HepG2 (cell line): Measurements from ENCODE around the gene RMRP. TPM values are rescaled to one million over a fixed set of nuclear protein-coding genes. Genes with fewer than 3 reads are reported as not detected.

Experiments
- ATAC-seq: fragments of 200-7000 bp; cut with Tn5 transposase; 3 replicates; pipeline ENCODE4 v1.9.1; 2020; ENCODE audit warnings: mild to moderate bottlenecking, moderate library complexity
- BruUV-seq: library from RNA; stranded (reverse); fragments of 400-500 nt; replicated peaks from 2 replicates; lab custom pipeline; 2021; lab: Mats Ljungman, UMichigan
- CTCF ChIA-PET: fragments of 300-600 bp; formaldehyde crosslinking; extraction: SDS; loops from one replicate; lab custom pipeline; 2021; ENCODE audit warnings: low total read pairs, inconsistent platforms, low intra/inter-chr PET ratio; lab: Yijun Ruan, JAX
- POLR2A ChIA-PET: fragments of 350-600 bp; sonication (Branson Sonifier 250); formaldehyde crosslinking; loops from one replicate; lab custom pipeline; 2020; ENCODE audit warnings: antibody characterized with exemption, inconsistent platforms; lab: Yijun Ruan, JAX
- DNase-seq: peaks from one replicate; pipeline ENCODE4 v3.0.0-alpha.2; 2015; ENCODE audit warnings: low spot score
- FAIRE-seq: peaks from 3 replicates; lab custom pipeline; 2011; peaks lifted over from hg19 to GRCh38; lab: Jason Lieb, UNC
- H2AFZ ChIP-seq: one replicate; pipeline ENCODE4 v1.6.1; 2011; ENCODE audit warnings: low read length, inconsistent platforms
- H3K27ac ChIP-seq: fragments of 300-600 bp; 3 replicates; pipeline ENCODE4 v1.8.0; 2011; ENCODE audit warnings: mixed run types, mild to moderate bottlenecking, mixed read lengths, low read length, inconsistent platforms; ENCODE audit not compliant: insufficient read depth; ENCODE audit errors: extremely low read length
- H3K27me3 ChIP-seq, 2 experiments: fragments of 200-600 bp in 1 of 2; 2 replicates in 1 of 2; 3 replicates in 1 of 2; pipeline versions ENCODE4 v1.6.0 to v1.8.0; 2011; ENCODE audit warnings: low read length in 2 of 2, mild to moderate bottlenecking in 2 of 2, moderate library complexity in 2 of 2, inconsistent platforms in 1 of 2; ENCODE audit not compliant: insufficient read depth in 2 of 2, control insufficient read depth in 1 of 2
- H3K36me3 ChIP-seq, 2 experiments: fragments of 200-600 bp in 1 of 2; replicated peaks in 1 of 2; 2 replicates in 1 of 2; 3 replicates in 1 of 2; pipeline versions ENCODE4 v1.5.1 to v1.8.0; 2011; ENCODE audit warnings: low read length in 2 of 2, inconsistent platforms in 1 of 2; ENCODE audit not compliant: insufficient read depth in 2 of 2, control insufficient read depth in 1 of 2
- H3K4me1 ChIP-seq: 2 replicates; pipeline ENCODE4 v1.5.1; 2012; ENCODE audit warnings: low read length, inconsistent platforms; ENCODE audit not compliant: insufficient read depth
- H3K4me2 ChIP-seq: 2 replicates; pipeline ENCODE4 v1.6.0; 2011; ENCODE audit warnings: low read depth, low read length, inconsistent platforms
- H3K4me3 ChIP-seq, 3 experiments: fragments of 200-600 bp in 1 of 3; sonication (generic), shearing (Covaris generic) in 1 of 3; replicated peaks in 1 of 3; 2 replicates each; pipeline ENCODE4 v1.5.1; 2011 to 2016; ENCODE audit warnings: low read length in 3 of 3, inconsistent platforms in 2 of 3, low read depth in 2 of 3, mild to moderate bottlenecking in 2 of 3, control low read depth in 1 of 3, mixed read lengths in 1 of 3; ENCODE audit not compliant: insufficient read depth in 1 of 3
- H3K79me2 ChIP-seq: one replicate; pipeline ENCODE4 v1.6.1; 2011; ENCODE audit warnings: low read length, inconsistent platforms; ENCODE audit not compliant: insufficient read depth
- H3K9ac ChIP-seq: 2 replicates; pipeline ENCODE4 v1.6.0; 2011; ENCODE audit warnings: mild to moderate bottlenecking, low read depth, low read length, inconsistent platforms; ENCODE audit not compliant: insufficient read depth
- H3K9me3 ChIP-seq: 2 replicates; pipeline ENCODE4 v1.5.1; 2012; ENCODE audit warnings: mild to moderate bottlenecking, low read length
- H4K20me1 ChIP-seq: 2 replicates; pipeline ENCODE4 v1.6.0; 2011; ENCODE audit warnings: inconsistent platforms, mild to moderate bottlenecking, low read length, moderate library complexity; ENCODE audit not compliant: insufficient read depth
- AGO2 ChIP-seq: fragments of 200-400 bp; formaldehyde crosslinking; optimal IDR thresholded peaks from 2 replicates; pipeline ENCODE3; 2017; ENCODE audit warnings: mild to moderate bottlenecking, low read depth, low read length, moderate library complexity
- REPIN1 ChIP-seq: sonication (generic); formaldehyde crosslinking; IDR thresholded peaks from 2 replicates; pipeline ENCODE4 v1.8.0; 2022; ENCODE audit warnings: missing genetic modification reagents, low read depth, mild to moderate bottlenecking, borderline replicate concordance
- TAF15 ChIP-seq: fragments of 200-400 bp; formaldehyde crosslinking; IDR thresholded peaks from one replicate; pipeline ENCODE4 v1.6.1; 2018; ENCODE audit warnings: mild to moderate bottlenecking, low read depth, low read length; ENCODE audit not compliant: poor library complexity, severe bottlenecking
- ZNF496 ChIP-seq: sonication (generic); formaldehyde crosslinking; IDR thresholded peaks from 2 replicates; pipeline ENCODE4 v1.8.1; 2023; ENCODE audit warnings: mild to moderate bottlenecking, moderate library complexity, missing genetic modification reagents; ENCODE audit not compliant: insufficient replicate concordance
- ZNF841 ChIP-seq: sonication (generic); formaldehyde crosslinking; IDR thresholded peaks from 2 replicates; pipeline ENCODE4 v1.8.1; 2023; ENCODE audit warnings: missing genetic modification reagents, borderline replicate concordance
- ZNF891 ChIP-seq: sonication (generic); formaldehyde crosslinking; IDR thresholded peaks from 2 replicates; pipeline ENCODE4 v1.5.0; 2020; ENCODE audit warnings: mild to moderate bottlenecking, missing genetic modification reagents
- WGBS: methylation state at CpG from one replicate; pipeline ENCODE4 v1.1.6; 2017; ENCODE audit warnings: low lambda C conversion rate; 5-methylcytosine and 5-hydroxymethylcytosine counted together
- in situ Hi-C: cut with HindIII; loops from 2 replicates; pipeline ENCODE4 v1.10.0; 2017; ENCODE audit warnings: low pct_unique_long_range_greater_than_20kb; ENCODE audit not compliant: extremely low pct_ligation_motif_present
- intact Hi-C: fragments of 100-400 bp; cut with micrococcal nuclease; formaldehyde crosslinking; loops from one replicate; pipeline ENCODE4 v1.10.0; 2022; ENCODE audit not compliant: unreplicated experiment
- polyA plus RNA-seq, 8 experiments: library from polyadenylated mRNA; depleted of rRNA in 3 of 8; stranded (reverse) in 7 of 8; unstranded in 1 of 8; fragments of >200 nt; fragmentation: Illumina TruSeq in 4 of 8; extraction: Trizol in 4 of 8; gene quantifications; 2 replicates each; pipeline versions ENCODE4 v1.2.1 to v1.2.3, GENCODE V29; 2011 to 2016; ENCODE audit warnings: low read depth in 4 of 8, missing spikeins in 1 of 8, mixed read lengths in 1 of 8; ENCODE audit not compliant: insufficient read depth in 1 of 8
- total RNA-seq, 5 experiments: library from RNA; depleted of rRNA; stranded (reverse); fragments of >200 nt; fragmentation: Illumina TruSeq; extraction: Trizol; gene quantifications; 2 replicates each; pipeline ENCODE4 v1.2.3, GENCODE V29; 2016; ENCODE audit warnings: low read depth in 1 of 5
- TF ChIP-seq, protein P1 (sequence below): sonication (generic); formaldehyde crosslinking; IDR thresholded peaks from 2 replicates; pipeline ENCODE4 v1.8.0; 2022; ENCODE audit warnings: mild to moderate bottlenecking, missing genetic modification reagents, moderate library complexity
- TF ChIP-seq, protein P2 (sequence below): IDR thresholded peaks from 2 replicates; pipeline ENCODE4 v1.6.1; 2012; ENCODE audit warnings: low read depth, low read length, improper control_type of control experiment
- TF ChIP-seq, protein P3 (sequence below): sonication (generic); formaldehyde crosslinking; IDR thresholded peaks from 2 replicates; pipeline ENCODE4 v1.4.0; 2020; ENCODE audit warnings: missing genetic modification reagents, mild to moderate bottlenecking, borderline replicate concordance
- TF ChIP-seq, protein P4 (sequence below): fragments of 450-650 bp; IDR thresholded peaks from 2 replicates; pipeline ENCODE4 v1.6.1; 2016

The RMRP gene
- total and polyA plus RNA-seq, 2 of the 13 experiments (the other 11 are each of a cell fraction or from before 2014, with no cell fraction given): 51.4 to 4,025 TPM

DNA sequence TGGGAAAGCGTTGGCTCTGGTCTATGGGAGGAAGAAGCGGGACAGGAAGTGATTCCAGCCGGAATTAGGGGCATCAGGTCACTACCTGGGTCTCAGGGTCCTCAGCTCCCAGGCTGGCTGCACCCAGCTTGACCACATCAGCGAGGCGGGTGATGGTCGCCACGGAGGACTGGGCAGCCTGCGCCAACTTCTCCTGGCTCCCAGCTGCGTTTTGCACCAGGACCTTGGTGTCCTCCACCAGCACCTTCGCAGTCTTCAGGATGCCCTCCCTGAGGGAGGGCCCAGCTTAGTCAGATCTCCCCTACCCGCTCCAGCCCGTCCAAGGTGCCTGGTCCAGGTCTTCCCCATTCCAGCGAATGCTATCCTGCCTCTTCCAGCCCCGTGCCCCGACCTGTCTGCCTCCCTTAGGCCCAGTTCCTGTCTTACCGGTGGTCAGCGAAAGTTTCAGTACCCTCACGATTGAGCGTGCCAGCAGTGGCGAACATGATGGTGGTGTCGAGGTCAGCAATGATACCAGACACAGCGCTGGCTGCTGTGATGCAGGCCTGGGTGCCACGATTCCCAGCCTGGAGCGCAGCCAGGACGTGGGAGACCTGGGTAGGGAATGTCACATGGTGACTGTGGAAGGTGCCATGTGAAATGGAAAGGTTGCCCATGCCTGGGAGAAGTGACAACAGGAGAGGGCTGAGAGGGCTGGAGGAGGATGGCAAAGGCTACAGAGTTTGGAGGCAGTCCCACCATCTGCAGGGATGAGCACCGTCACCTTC lies 46.3 kb upstream of the RMRP start:
- FAIRE-seq: no peak
- H3K4me2 ChIP-seq: no peak overlapping the region

DNA sequence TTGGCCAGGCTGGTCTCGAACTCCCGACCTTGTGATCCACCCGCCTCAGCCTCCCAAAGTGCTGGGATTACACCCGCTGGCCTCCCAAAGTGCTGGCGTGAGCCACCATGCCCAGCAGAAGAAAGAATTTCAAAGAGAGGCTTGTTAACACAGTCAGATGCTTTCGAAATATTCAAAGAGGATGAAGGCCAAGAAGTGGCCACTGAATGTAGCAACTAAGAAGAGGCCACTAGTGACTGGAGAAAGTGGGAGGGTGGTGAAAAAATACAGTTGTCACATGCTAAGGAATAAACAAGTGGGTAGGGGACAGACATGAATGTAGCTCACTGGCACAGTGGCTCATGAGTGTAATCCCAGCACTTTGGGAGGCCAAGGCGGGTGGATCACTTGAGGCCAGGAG lies 44.9 kb upstream of the RMRP start:
- Histone ChIP-seq H3K4me3 (no peak overlapping the region), H3K4me2 (no peak overlapping the region), H3K9ac (no peak overlapping the region), H3K36me3 (peaks cover 64 to 97% of the 10 kb centered on the region in 2 experiments), H3K27me3 (no peaks in the 10 kb centered on the region), H3K79me2 (no peaks in the 10 kb centered on the region), H3K4me1 (no peaks in the 10 kb centered on the region), H3K9me3 (no peaks in the 10 kb centered on the region), H3K27ac (no peak overlapping the region), H2AFZ (no peak overlapping the region), H4K20me1 (no peaks in the 10 kb centered on the region)
- intact Hi-C loops: no loop called here
- CTCF ChIA-PET: no interaction called here
- BruUV-seq: no TSS peak
- FAIRE-seq (no peak), DNase-seq (no peak), ATAC-seq (no peak)
- in situ Hi-C loops: no loop called here
- POLR2A ChIA-PET: no interaction called here
- 98% methylated on average over 7 of the region's 7 CpGs for WGBS
- TF ChIP-seq, protein P1, sequence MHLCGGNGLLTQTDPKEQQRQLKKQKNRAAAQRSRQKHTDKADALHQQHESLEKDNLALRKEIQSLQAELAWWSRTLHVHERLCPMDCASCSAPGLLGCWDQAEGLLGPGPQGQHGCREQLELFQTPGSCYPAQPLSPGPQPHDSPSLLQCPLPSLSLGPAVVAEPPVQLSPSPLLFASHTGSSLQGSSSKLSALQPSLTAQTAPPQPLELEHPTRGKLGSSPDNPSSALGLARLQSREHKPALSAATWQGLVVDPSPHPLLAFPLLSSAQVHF (CRISPR knock-in tag): no peak
- no peak for TF ChIP-seq REPIN1
- TF ChIP-seq, protein P2, sequence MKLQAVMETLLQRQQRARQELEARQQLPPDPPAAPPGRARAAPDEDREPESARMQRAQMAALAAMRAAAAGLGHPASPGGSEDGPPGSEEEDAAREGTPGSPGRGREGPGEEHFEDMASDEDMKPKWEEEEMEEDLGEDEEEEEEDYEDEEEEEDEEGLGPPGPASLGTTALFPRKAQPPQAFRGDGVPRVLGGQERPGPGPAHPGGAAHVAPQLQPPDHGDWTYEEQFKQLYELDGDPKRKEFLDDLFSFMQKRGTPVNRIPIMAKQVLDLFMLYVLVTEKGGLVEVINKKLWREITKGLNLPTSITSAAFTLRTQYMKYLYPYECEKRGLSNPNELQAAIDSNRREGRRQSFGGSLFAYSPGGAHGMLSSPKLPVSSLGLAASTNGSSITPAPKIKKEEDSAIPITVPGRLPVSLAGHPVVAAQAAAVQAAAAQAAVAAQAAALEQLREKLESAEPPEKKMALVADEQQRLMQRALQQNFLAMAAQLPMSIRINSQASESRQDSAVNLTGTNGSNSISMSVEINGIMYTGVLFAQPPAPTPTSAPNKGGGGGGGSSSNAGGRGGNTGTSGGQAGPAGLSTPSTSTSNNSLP: no peak
- no peak for TF ChIP-seq ZNF841 (CRISPR knock-in tag)
- TF ChIP-seq, protein P3, sequence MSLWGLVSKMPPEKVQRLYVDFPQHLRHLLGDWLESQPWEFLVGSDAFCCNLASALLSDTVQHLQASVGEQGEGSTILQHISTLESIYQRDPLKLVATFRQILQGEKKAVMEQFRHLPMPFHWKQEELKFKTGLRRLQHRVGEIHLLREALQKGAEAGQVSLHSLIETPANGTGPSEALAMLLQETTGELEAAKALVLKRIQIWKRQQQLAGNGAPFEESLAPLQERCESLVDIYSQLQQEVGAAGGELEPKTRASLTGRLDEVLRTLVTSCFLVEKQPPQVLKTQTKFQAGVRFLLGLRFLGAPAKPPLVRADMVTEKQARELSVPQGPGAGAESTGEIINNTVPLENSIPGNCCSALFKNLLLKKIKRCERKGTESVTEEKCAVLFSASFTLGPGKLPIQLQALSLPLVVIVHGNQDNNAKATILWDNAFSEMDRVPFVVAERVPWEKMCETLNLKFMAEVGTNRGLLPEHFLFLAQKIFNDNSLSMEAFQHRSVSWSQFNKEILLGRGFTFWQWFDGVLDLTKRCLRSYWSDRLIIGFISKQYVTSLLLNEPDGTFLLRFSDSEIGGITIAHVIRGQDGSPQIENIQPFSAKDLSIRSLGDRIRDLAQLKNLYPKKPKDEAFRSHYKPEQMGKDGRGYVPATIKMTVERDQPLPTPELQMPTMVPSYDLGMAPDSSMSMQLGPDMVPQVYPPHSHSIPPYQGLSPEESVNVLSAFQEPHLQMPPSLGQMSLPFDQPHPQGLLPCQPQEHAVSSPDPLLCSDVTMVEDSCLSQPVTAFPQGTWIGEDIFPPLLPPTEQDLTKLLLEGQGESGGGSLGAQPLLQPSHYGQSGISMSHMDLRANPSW (CRISPR knock-in tag): no peak
- TF ChIP-seq ZNF496 (CRISPR knock-in tag): no peak

More for the DNA sequence above, 46.3 kb upstream of the RMRP start:
- Histone ChIP-seq H2AFZ (no peak overlapping the region), H4K20me1 (no peaks in the 10 kb centered on the region), H3K9me3 (no peaks in the 10 kb centered on the region), H3K4me3 (no peak overlapping the region), H3K9ac (no peak overlapping the region), H3K27ac (no peak overlapping the region), H3K27me3 (no peaks in the 10 kb centered on the region), H3K36me3 (peaks cover 62 to 97% of the 10 kb centered on the region in 2 experiments), H3K4me1 (no peaks in the 10 kb centered on the region), H3K79me2 (no peaks in the 10 kb centered on the region)
- CTCF ChIA-PET: no interaction called here
- POLR2A ChIA-PET: no interaction called here
- ATAC-seq (no peak), DNase-seq (no peak)
- intact Hi-C loops: no loop called here
- in situ Hi-C loops: no loop called here
- WGBS: 97% methylated on average over 26 of the region's 26 CpGs
- TF ChIP-seq TAF15 (no peak), ZNF891 (CRISPR knock-in tag) (no peak), AGO2 (peak; percentile 35)
- TF ChIP-seq, protein P4, sequence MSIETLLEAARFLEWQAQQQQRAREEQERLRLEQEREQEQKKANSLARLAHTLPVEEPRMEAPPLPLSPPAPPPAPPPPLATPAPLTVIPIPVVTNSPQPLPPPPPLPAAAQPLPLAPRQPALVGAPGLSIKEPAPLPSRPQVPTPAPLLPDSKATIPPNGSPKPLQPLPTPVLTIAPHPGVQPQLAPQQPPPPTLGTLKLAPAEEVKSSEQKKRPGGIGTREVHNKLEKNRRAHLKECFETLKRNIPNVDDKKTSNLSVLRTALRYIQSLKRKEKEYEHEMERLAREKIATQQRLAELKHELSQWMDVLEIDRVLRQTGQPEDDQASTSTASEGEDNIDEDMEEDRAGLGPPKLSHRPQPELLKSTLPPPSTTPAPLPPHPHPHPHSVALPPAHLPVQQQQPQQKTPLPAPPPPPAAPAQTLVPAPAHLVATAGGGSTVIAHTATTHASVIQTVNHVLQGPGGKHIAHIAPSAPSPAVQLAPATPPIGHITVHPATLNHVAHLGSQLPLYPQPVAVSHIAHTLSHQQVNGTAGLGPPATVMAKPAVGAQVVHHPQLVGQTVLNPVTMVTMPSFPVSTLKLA: 0 out of 2 replicates have a peak, but pooled peaks have one; percentile 8
- BruUV-seq: TSS peak; percentile 37
